SH-SY5Y (cell line): ENCODE measurements around the gene SGCA.

Source experiments
- GATA2 ChIP-seq: IDR thresholded peaks from 2 replicates; pipeline ENCODE4 v1.6.1; 2011; ENCODE audit warnings: mild to moderate bottlenecking, low read depth, low read length
- GATA3 ChIP-seq: IDR thresholded peaks from 2 replicates; pipeline ENCODE4 v1.6.1; 2011; ENCODE audit warnings: low read depth, mild to moderate bottlenecking, low read length, moderate library complexity

DNA sequence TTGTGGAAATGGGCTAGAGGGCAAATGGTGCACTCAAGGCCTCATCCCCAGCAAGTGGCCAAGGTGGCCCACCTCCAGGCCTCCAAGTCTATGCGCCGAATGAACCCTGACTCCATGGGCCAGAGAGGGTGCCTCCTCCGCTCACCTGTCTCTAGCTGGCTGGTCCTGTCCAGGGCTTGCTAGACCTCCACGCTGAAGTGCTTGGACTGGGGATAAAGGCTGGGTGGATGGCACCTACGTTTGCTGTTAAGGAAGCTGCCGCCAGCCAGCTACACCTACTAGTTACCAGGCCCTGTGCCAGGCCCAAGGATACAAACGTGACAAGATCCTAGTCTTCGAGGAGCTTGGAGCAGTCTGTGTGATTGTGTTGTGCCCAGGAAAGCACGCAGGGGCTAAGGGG is 739 bp upstream of the SGCA start:
- no peak for TF ChIP-seq GATA2
- no peak for TF ChIP-seq GATA3
